Pancreas (tissue), 10 donors: ENCODE data around the gene CDH13. TPM values are rescaled to one million over a fixed set of nuclear protein-coding genes. Genes with fewer than 3 reads are reported as not detected.

Experiments
- ATAC-seq, 4 donors: fragments of 200-7000 bp; cut with Tn5 transposase; one replicate each; pipeline versions ENCODE4 v1.8.0 to v1.9.1; 2020; ENCODE audit warnings: mild to moderate bottlenecking in 4 of 4, moderate library complexity in 4 of 4
- DNase-seq, 6 donors: peaks; one replicate each; pipeline ENCODE4 v3.0.0-alpha.2; 2020
- FAIRE-seq: peaks from 2 replicates; lab custom pipeline; 2012; peaks lifted over from hg19 to GRCh38; lab: Jason Lieb, UNC
- H3K27ac ChIP-seq, 4 donors: fragments of 200-600 bp; sonication (generic); 1 replicate in 3 of 4; 2 replicates in 1 of 4; pipeline versions ENCODE4 v1.5.0 to v1.8.0; 2020
- H3K27me3 ChIP-seq, 4 donors: fragments of 200-600 bp; one replicate each; pipeline ENCODE4 v1.8.0; 2021
- H3K36me3 ChIP-seq, 3 donors: fragments of 200-600 bp; sonication (generic) in 1 of 3; one replicate each; pipeline versions ENCODE4 v1.5.0 to v1.8.0; 2020 to 2021
- H3K4me1 ChIP-seq, 3 donors: fragments of 200-600 bp; one replicate each; pipeline ENCODE4 v1.8.0; 2021
- H3K4me3 ChIP-seq, 4 donors: fragments of 200-600 bp; sonication (generic) in 2 of 4; one replicate each; pipeline versions ENCODE4 v1.5.0 to v1.8.0; 2020 to 2021
- H3K9me3 ChIP-seq, 4 donors: fragments of 200-600 bp; one replicate each; pipeline ENCODE4 v1.8.0; 2021
- CTCF ChIP-seq, 4 donors: fragments of 200-600 bp; sonication (generic) in 3 of 4; IDR thresholded peaks; one replicate each; pipeline versions ENCODE4 v1.5.0 to v1.8.0; 2021; ENCODE audit warnings: antibody characterized with exemption in 4 of 4
- WGBS, 2 donors: extraction: QIAGEN DNeasy Blood & Tissue Kit; methylation state at CpG; one replicate each; pipeline ENCODE4 v1.1.7; 2013; 5-methylcytosine and 5-hydroxymethylcytosine counted together
- intact Hi-C, 3 donors: fragments of 100-400 bp; cut with DNase I; formaldehyde crosslinking; loops; one replicate each; pipeline versions ENCODE4 v1.11.1 to v1.14.2; 2022
- polyA plus RNA-seq, 2 donors: library from polyadenylated mRNA; stranded (reverse); fragments of 200-250 nt; gene quantifications; one replicate each; pipeline ENCODE4 v1.2.3, GENCODE V29; 2013
- total RNA-seq, 6 donors: library from RNA; stranded (reverse); fragmentation: NEBNext Ultra II Directional in 4 of 6; extraction: Animal tissue kit (Norgen Biotek cat#: 25700) in 4 of 6; gene quantifications; one replicate each; pipeline versions ENCODE4 v1.2.1 to v1.2.4, GENCODE V29; 2021 to 2023
- donor health status: healthy with polysubstance abuse.
- donor health status: DM: no; HTN: no; CAD: no; lungs with moderate emphysema.
- donor health status: DM: no; HTN: no; CAD: no.
- donor health status: control.
- donor health status: control.
- donor health status: Bipolar disorder and iron deficiency.
- donor health status: DM: yes; HTN: yes; CAD: no.
- donor health status: DM: no; HTN: no; CAD: no.
- donor health status: DM: no; HTN: no; CAD: no.
- donor health status: DM: yes; HTN: yes; CAD: no.

The CDH13 gene
- total and polyA plus RNA-seq, 8 donors, result 0.12 to 1.0 (median 0.37) TPM

GRCh38 chr16:83652943-83653342, 1026.2 kb downstream of the CDH13 start:
- TF ChIP-seq CTCF (IDR thresholded peaks at IDR 0.05), result no peak
- DNase-seq, result no peak
- 55 to 66% methylated on average over 9 of the region's 9 CpGs for WGBS, 2 donors
- no peak overlapping the region for H3K27ac ChIP-seq
- ATAC-seq, result no peak
- no peak overlapping the region for H3K4me3 ChIP-seq
- no peaks in the 10 kb centered on the region for H3K9me3 ChIP-seq
- intact Hi-C loops, result no loop called here
- FAIRE-seq, result no peak
- no peaks in the 10 kb centered on the region for H3K4me1 ChIP-seq
- no peaks in the 10 kb centered on the region for H3K36me3 ChIP-seq
- H3K27me3 ChIP-seq, result no peaks in the 10 kb centered on the region

GRCh38 chr16:83653785-83654184, 1027.0 kb downstream of the CDH13 start:
- H3K27me3 ChIP-seq, result no peaks in the 10 kb centered on the region
- ATAC-seq (no peak), DNase-seq (no peak), FAIRE-seq (no peak)
- intact Hi-C loops, result no loop called here
- no peaks in the 10 kb centered on the region for H3K4me1 ChIP-seq
- H3K36me3 ChIP-seq, result no peaks in the 10 kb centered on the region
- H3K9me3 ChIP-seq, result no peaks in the 10 kb centered on the region
- H3K4me3 ChIP-seq, result no peak overlapping the region
- no peak overlapping the region for H3K27ac ChIP-seq
- TF ChIP-seq CTCF (IDR thresholded peaks at IDR 0.05), result no peak
- WGBS, 2 donors, result 71% methylated on average over 6 of the region's 6 CpGs

- no peaks in the 10 kb centered on the region for H3K9me3 ChIP-seq
- no peaks in the 10 kb centered on the region for H3K4me1 ChIP-seq
- H3K27ac ChIP-seq, result no peak overlapping the region
- H3K4me3 ChIP-seq, result no peak overlapping the region
- no peaks in the 10 kb centered on the region for H3K27me3 ChIP-seq
- no peak for ATAC-seq
- intact Hi-C loops, result no loop called here
- 62 to 63% methylated on average over 4 of the region's 4 CpGs for whole genome bisulfite sequencing, 2 donors
- no peak for TF ChIP-seq CTCF (IDR thresholded peaks at IDR 0.05)
- H3K36me3 ChIP-seq, result no peaks in the 10 kb centered on the region
- no peak for FAIRE-seq
- DNase-seq, result no peak
Measured at GRCh38 chr16:83660282-83660681, 1033.5 kb downstream of the CDH13 start.

GRCh38 chr16:83661656-83662055, 1034.9 kb downstream of the CDH13 start:
- H3K36me3 ChIP-seq, result no peaks in the 10 kb centered on the region
- intact Hi-C loops, result no loop called here
- no peak for FAIRE-seq

GRCh38 chr16:83666449-83666848, 1039.7 kb downstream of the CDH13 start:
- TF ChIP-seq CTCF (IDR thresholded peaks at IDR 0.05), result no peak
- H3K9me3 ChIP-seq, result no peaks in the 10 kb centered on the region
- no peak overlapping the region for H3K4me3 ChIP-seq
- ATAC-seq (no peak), FAIRE-seq (no peak), DNase-seq (no peak)
- 50 to 65% methylated on average over 2 of the region's 2 CpGs for WGBS, 2 donors
- no peaks in the 10 kb centered on the region for H3K27me3 ChIP-seq
- no peak overlapping the region for H3K27ac ChIP-seq
- no peaks in the 10 kb centered on the region for H3K4me1 ChIP-seq
- intact Hi-C loops, result no loop called here
- no peaks in the 10 kb centered on the region for H3K36me3 ChIP-seq

More at GRCh38 chr16:83661656-83662055, 1034.9 kb downstream of the CDH13 start:
- TF ChIP-seq CTCF (IDR thresholded peaks at IDR 0.05), result no peak
- H3K27me3 ChIP-seq, result no peaks in the 10 kb centered on the region
- no peaks in the 10 kb centered on the region for H3K4me1 ChIP-seq
- H3K4me3 ChIP-seq, result no peak overlapping the region
- DNase-seq, result no peak
- no peak for ATAC-seq
- no peak overlapping the region for H3K27ac ChIP-seq
- H3K9me3 ChIP-seq, result no peaks in the 10 kb centered on the region
